H9 (cell line): ENCODE measurements around the gene NPAS2. TPM values are rescaled to one million over a fixed set of nuclear protein-coding genes. Genes with fewer than 3 reads are reported as not detected.
A peak's percentile ranks its signal among the peaks of the same experiment; 100 is the strongest.

Experiments
- DNase-seq: peaks from one replicate; pipeline ENCODE4 v3.0.0-alpha.2; 2017
- H2AFZ ChIP-seq: one replicate; pipeline ENCODE4 v1.6.1; 2013; ENCODE audit warnings: mild to moderate bottlenecking, low read length, control low read depth, moderate library complexity
- H2AK5ac ChIP-seq: 2 replicates; pipeline ENCODE4 v1.6.1; 2013; ENCODE audit warnings: low read length, control low read depth, mixed read lengths; ENCODE audit not compliant: insufficient read length
- H2BK120ac ChIP-seq: one replicate; pipeline ENCODE4 v1.6.1; 2013; ENCODE audit warnings: low read depth, mild to moderate bottlenecking, low read length, control low read depth, inconsistent platforms; ENCODE audit not compliant: poor library complexity, severe bottlenecking
- H2BK12ac ChIP-seq: 2 replicates; pipeline ENCODE4 v1.6.1; 2013; ENCODE audit warnings: low read length, control low read depth, mixed read lengths, low read depth; ENCODE audit not compliant: insufficient read length
- H2BK15ac ChIP-seq: 2 replicates; pipeline ENCODE4 v1.6.1; 2013; ENCODE audit warnings: low read depth, low read length, control low read depth
- H2BK20ac ChIP-seq: one replicate; pipeline ENCODE4 v1.6.1; 2013; ENCODE audit warnings: low read depth, mild to moderate bottlenecking, low read length, control low read depth, inconsistent platforms; ENCODE audit not compliant: poor library complexity, severe bottlenecking
- H2BK5ac ChIP-seq: 2 replicates; pipeline ENCODE4 v1.6.1; 2013; ENCODE audit warnings: low read length, control low read depth, mixed read lengths; ENCODE audit not compliant: insufficient read length
- H3K14ac ChIP-seq: 2 replicates; pipeline ENCODE4 v1.6.1; 2013; ENCODE audit warnings: low read length, control low read depth; ENCODE audit not compliant: insufficient read depth
- H3K18ac ChIP-seq: 2 replicates; pipeline ENCODE4 v1.6.1; 2013; ENCODE audit warnings: low read depth, mild to moderate bottlenecking, mixed read lengths, low read length, control low read depth; ENCODE audit not compliant: insufficient read length
- H3K23ac ChIP-seq: 2 replicates; pipeline ENCODE4 v1.6.1; 2013; ENCODE audit warnings: low read length, control low read depth, mixed read lengths, low read depth; ENCODE audit not compliant: insufficient read length
- H3K23me2 ChIP-seq: 2 replicates; pipeline ENCODE4 v1.6.1; 2013; ENCODE audit warnings: low read depth, mild to moderate bottlenecking, mixed read lengths, low read length, control low read depth; ENCODE audit not compliant: insufficient read length, poor library complexity, severe bottlenecking
- H3K27ac ChIP-seq: 2 replicates; pipeline ENCODE4 v1.5.1; 2013; ENCODE audit warnings: low read length, control low read depth, mixed read lengths, low read depth; ENCODE audit not compliant: insufficient read length
- H3K27me3 ChIP-seq: 2 replicates; pipeline ENCODE4 v1.6.1; 2013; ENCODE audit warnings: low read length, control low read depth, inconsistent platforms; ENCODE audit not compliant: insufficient read depth
- H3K4ac ChIP-seq: 2 replicates; pipeline ENCODE4 v1.6.1; 2013; ENCODE audit warnings: low read depth, mild to moderate bottlenecking, control low read depth, inconsistent platforms, low read length, moderate library complexity
- H3K4me1 ChIP-seq: 2 replicates; pipeline ENCODE4 v1.6.1; 2013; ENCODE audit warnings: low read length, control low read depth, inconsistent platforms; ENCODE audit not compliant: insufficient read depth
- H3K4me2 ChIP-seq: 2 replicates; pipeline ENCODE4 v1.6.1; 2013; ENCODE audit warnings: low read length, control low read depth, mixed read lengths; ENCODE audit not compliant: insufficient read length, insufficient read depth
- H3K56ac ChIP-seq: 2 replicates; pipeline ENCODE4 v1.6.1; 2013; ENCODE audit warnings: low read depth, mild to moderate bottlenecking, mixed read lengths, low read length, control low read depth; ENCODE audit not compliant: insufficient read length
- H3K79me1 ChIP-seq: 2 replicates; pipeline ENCODE4 v1.6.1; 2013; ENCODE audit warnings: low read depth, mild to moderate bottlenecking, moderate library complexity, low read length, control low read depth, inconsistent platforms; ENCODE audit not compliant: insufficient read depth, poor library complexity, severe bottlenecking
- H3K79me2 ChIP-seq: 2 replicates; pipeline ENCODE4 v1.6.1; 2013; ENCODE audit warnings: low read length, control low read depth, inconsistent platforms; ENCODE audit not compliant: insufficient read depth
- H3K9ac ChIP-seq: 2 replicates; pipeline ENCODE4 v1.6.1; 2013; ENCODE audit warnings: low read length, control low read depth, mixed read lengths; ENCODE audit not compliant: insufficient read length; ENCODE audit errors: extremely low read depth
- H3K9me3 ChIP-seq: one replicate; pipeline ENCODE4 v1.6.1; 2013; ENCODE audit warnings: low read depth, low read length, inconsistent platforms; ENCODE audit not compliant: control insufficient read depth
- H3T11ph ChIP-seq: one replicate; pipeline ENCODE4 v1.6.1; 2013; ENCODE audit warnings: mild to moderate bottlenecking, low read length, control low read depth, inconsistent platforms
- H4K20me1 ChIP-seq: one replicate; pipeline ENCODE4 v1.6.1; 2013; ENCODE audit not compliant: control insufficient read depth, insufficient read length, insufficient read depth
- H4K5ac ChIP-seq: 2 replicates; pipeline ENCODE4 v1.6.1; 2013; ENCODE audit warnings: low read depth, mild to moderate bottlenecking, mixed read lengths, low read length, control low read depth; ENCODE audit not compliant: insufficient read length
- H4K8ac ChIP-seq: replicated peaks from 2 replicates; pipeline ENCODE4 v1.6.1; 2013; ENCODE audit warnings: low read length, control low read depth, mixed read lengths, low read depth; ENCODE audit not compliant: insufficient read length
- H4K91ac ChIP-seq: 2 replicates; pipeline ENCODE4 v1.6.1; 2013; ENCODE audit warnings: low read depth, mild to moderate bottlenecking, moderate library complexity, mixed read lengths, low read length, control low read depth; ENCODE audit not compliant: insufficient read length
- H3K27ac Mint-ChIP-seq, 3 experiments: 2 replicates in 2 of 3; 3 replicates in 1 of 3; pipeline ENCODE4 v1.8.0; 2020 to 2021; ENCODE audit warnings: mixed read lengths in 3 of 3, mild to moderate bottlenecking in 1 of 3, moderate library complexity in 1 of 3
- H3K27me3 Mint-ChIP-seq: 2 replicates; pipeline ENCODE4 v1.8.0; 2021; ENCODE audit warnings: low read depth, mild to moderate bottlenecking, moderate library complexity, mixed read lengths
- H3K36me3 Mint-ChIP-seq, 3 experiments: 2 replicates in 2 of 3; 3 replicates in 1 of 3; pipeline ENCODE4 v1.8.0; 2020 to 2021; ENCODE audit warnings: low read depth in 3 of 3, mixed read lengths in 3 of 3; ENCODE audit not compliant: insufficient read depth in 1 of 3
- H3K4me1 Mint-ChIP-seq, 2 experiments: 2 replicates each; pipeline ENCODE4 v1.8.0; 2020; ENCODE audit warnings: mixed read lengths in 2 of 2
- H3K4me3 Mint-ChIP-seq, 2 experiments: 2 replicates in 1 of 2; 3 replicates in 1 of 2; pipeline ENCODE4 v1.8.0; 2020 to 2021; ENCODE audit warnings: mild to moderate bottlenecking in 2 of 2, mixed read lengths in 2 of 2, moderate library complexity in 1 of 2
- H3K9me3 Mint-ChIP-seq, 2 experiments: 2 replicates in 1 of 2; 3 replicates in 1 of 2; pipeline ENCODE4 v1.8.0; 2020; ENCODE audit warnings: mild to moderate bottlenecking in 2 of 2, mixed read lengths in 2 of 2, moderate library complexity in 1 of 2
- WGBS: extraction: QIAGEN DNeasy Blood & Tissue Kit; methylation state at CpG from one replicate; pipeline ENCODE4 v1.1.7; 2013; ENCODE audit warnings: missing lambda C conversion rate, low lambda C conversion rate, mixed read lengths; ENCODE audit not compliant: insufficient read length; ENCODE audit errors: extremely low coverage; 5-methylcytosine and 5-hydroxymethylcytosine counted together
- total RNA-seq: library from RNA; stranded (reverse); gene quantifications from 2 replicates; pipeline ENCODE4 v1.2.1, GENCODE V29; 2021
- TF ChIP-seq, protein P1 (sequence below): fragments of 200-600 bp; sonication (generic); conservative IDR thresholded peaks from 3 replicates; pipeline ENCODE4 v1.8.0; 2021; ENCODE audit warnings: antibody characterized with exemption, mild to moderate bottlenecking

The NPAS2 gene
- total RNA-seq, 1 experiment from 2014 or later = 1.3 TPM

DNA sequence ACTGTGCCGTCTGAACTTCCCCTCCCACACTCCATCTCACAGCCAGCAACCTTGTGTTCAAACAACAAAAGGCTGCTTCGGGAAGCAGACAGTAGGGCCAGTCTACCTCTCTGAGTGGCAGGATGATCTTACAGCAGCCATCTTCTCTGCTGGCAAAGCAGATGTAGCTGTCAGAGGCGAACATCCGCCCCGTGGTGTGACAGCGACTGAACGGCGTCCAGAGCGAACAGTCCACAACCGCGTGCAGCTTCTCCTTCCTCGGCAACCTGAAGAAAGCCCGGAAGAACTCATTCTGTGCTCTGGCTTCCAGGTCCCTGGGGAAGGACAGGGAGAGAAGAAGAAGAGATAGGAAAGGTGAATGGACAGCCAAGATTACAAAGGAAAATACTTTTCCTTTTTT lies 220.1 kb downstream of the NPAS2 start:
- Histone ChIP-seq H3K27me3 (no peaks in the 10 kb centered on the region), H3T11ph (no peak overlapping the region), H3K18ac (no peak overlapping the region), H2BK12ac (no peak overlapping the region), H3K14ac (no peak overlapping the region), H3K79me1 (no peaks in the 10 kb centered on the region), H4K8ac (no peak overlapping the region), H3K9me3 (no peaks in the 10 kb centered on the region), H3K4me2 (no peak overlapping the region), H3K4ac (no peak overlapping the region), H3K56ac (no peak overlapping the region), H3K23me2 (no peaks in the 10 kb centered on the region), H2BK120ac (no peak overlapping the region), H3K9ac (no peak overlapping the region), H2BK15ac (no peak overlapping the region), H3K4me1 (no peaks in the 10 kb centered on the region), H2BK20ac (no peak overlapping the region), H2AK5ac (no peak overlapping the region), H3K27ac (no peak overlapping the region), H3K79me2 (no peaks in the 10 kb centered on the region), H4K91ac (no peak overlapping the region), H3K23ac (no peak overlapping the region), H4K5ac (no peak overlapping the region), H2BK5ac (no peak overlapping the region), H4K20me1 (no peaks in the 10 kb centered on the region), H2AFZ (no peak overlapping the region)
- Mint-ChIP-seq H3K4me1 (no peaks in the 10 kb centered on the region), H3K4me3 (no peak overlapping the region), H3K27me3 (no peaks in the 10 kb centered on the region), H3K36me3 (peaks cover 20 to 24% (median 23%) of the 10 kb centered on the region in 3 experiments; a peak in 6 of 7 replicates), H3K27ac (peak overlapping the region in 2 of 3 experiments; percentile 44 to 90; a peak in 3 of 7 replicates), H3K9me3 (no peaks in the 10 kb centered on the region; a peak in 1 of 5 replicates)
- TF ChIP-seq, protein P1, sequence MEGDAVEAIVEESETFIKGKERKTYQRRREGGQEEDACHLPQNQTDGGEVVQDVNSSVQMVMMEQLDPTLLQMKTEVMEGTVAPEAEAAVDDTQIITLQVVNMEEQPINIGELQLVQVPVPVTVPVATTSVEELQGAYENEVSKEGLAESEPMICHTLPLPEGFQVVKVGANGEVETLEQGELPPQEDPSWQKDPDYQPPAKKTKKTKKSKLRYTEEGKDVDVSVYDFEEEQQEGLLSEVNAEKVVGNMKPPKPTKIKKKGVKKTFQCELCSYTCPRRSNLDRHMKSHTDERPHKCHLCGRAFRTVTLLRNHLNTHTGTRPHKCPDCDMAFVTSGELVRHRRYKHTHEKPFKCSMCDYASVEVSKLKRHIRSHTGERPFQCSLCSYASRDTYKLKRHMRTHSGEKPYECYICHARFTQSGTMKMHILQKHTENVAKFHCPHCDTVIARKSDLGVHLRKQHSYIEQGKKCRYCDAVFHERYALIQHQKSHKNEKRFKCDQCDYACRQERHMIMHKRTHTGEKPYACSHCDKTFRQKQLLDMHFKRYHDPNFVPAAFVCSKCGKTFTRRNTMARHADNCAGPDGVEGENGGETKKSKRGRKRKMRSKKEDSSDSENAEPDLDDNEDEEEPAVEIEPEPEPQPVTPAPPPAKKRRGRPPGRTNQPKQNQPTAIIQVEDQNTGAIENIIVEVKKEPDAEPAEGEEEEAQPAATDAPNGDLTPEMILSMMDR = no peak
- DNase-seq = no peak
- no CpG with 5 or more reads among the region's 13 CpGs for WGBS
